Esophagus (tissue), 2 donors: ENCODE results near the gene SLC5A1. TPM values are rescaled to one million over a fixed set of nuclear protein-coding genes. Genes with fewer than 3 reads are reported as not detected.

Source experiments
- H3K27ac ChIP-seq, 2 donors: one replicate each; pipeline ENCODE4 v1.5.1; 2013; ENCODE audit warnings: low read depth in 2 of 2, mild to moderate bottlenecking in 2 of 2, inconsistent platforms in 1 of 2, low read length in 1 of 2, moderate library complexity in 1 of 2
- H3K27me3 ChIP-seq, 2 donors: one replicate each; pipeline ENCODE4 v1.6.1; 2013; ENCODE audit warnings: low read length in 2 of 2, control low read depth in 1 of 2, mild to moderate bottlenecking in 1 of 2; ENCODE audit not compliant: insufficient read depth in 2 of 2, control insufficient read depth in 1 of 2
- H3K36me3 ChIP-seq, 2 donors: one replicate each; pipeline ENCODE4 v1.6.1; 2013; ENCODE audit warnings: low read length in 1 of 2; ENCODE audit not compliant: control insufficient read depth in 2 of 2, insufficient read depth in 2 of 2
- H3K4me1 ChIP-seq, 2 donors: one replicate each; pipeline ENCODE4 v1.6.1; 2013; ENCODE audit warnings: low read length in 1 of 2; ENCODE audit not compliant: control insufficient read depth in 2 of 2, insufficient read depth in 2 of 2
- H3K4me3 ChIP-seq, 2 donors: one replicate each; pipeline ENCODE4 v1.5.1; 2013; ENCODE audit warnings: low read length in 2 of 2, mild to moderate bottlenecking in 2 of 2, low read depth in 1 of 2, moderate library complexity in 1 of 2
- H3K9me3 ChIP-seq, 2 donors: one replicate each; pipeline ENCODE4 v1.6.1; 2013; ENCODE audit warnings: mild to moderate bottlenecking in 2 of 2, low read depth in 1 of 2, low read length in 1 of 2, moderate library complexity in 1 of 2; ENCODE audit not compliant: control insufficient read depth in 2 of 2, insufficient read depth in 1 of 2
- WGBS, 2 donors: extraction: QIAGEN DNeasy Blood & Tissue Kit; methylation state at CpG; one replicate each; pipeline ENCODE4 v1.1.7; 2013; 5-methylcytosine and 5-hydroxymethylcytosine counted together
- polyA plus RNA-seq, 2 donors: library from polyadenylated mRNA; stranded (reverse); fragments of 200-250 nt; gene quantifications; one replicate each; pipeline ENCODE4 v1.2.3, GENCODE V29; 2013
- donor health status: healthy with polysubstance abuse.
- donor health status: Bipolar disorder and iron deficiency.

SLC5A1 gene
- polyA plus RNA-seq, 2 donors: 1.4 to 3.7 TPM

DNA sequence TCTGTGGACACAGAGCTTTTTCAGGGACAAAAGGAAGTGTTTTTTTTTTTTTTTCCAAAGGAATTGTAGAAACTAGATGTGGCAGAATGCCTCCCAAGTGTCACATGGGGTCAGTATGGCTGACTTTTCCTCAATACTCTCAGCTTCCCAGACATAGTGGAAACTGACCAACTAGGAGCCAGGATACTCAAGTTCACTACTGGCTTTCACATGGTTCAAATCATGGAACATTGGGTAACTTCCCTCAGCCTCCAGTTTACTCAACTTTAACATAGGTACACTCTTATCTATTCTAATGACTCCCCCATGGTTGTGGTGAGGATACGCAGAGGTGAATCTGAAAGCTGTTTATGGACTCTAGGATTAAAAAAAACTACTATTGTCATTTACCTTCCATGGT lies 1.4 kb downstream of the SLC5A1 start:
- WGBS, 2 donors: 74 to 100% methylated on average over 1 of the region's 1 CpG
- Histone ChIP-seq H3K4me1 (peaks cover 5 to 13% of the 10 kb centered on the region in 2 donors), H3K36me3 (no peaks in the 10 kb centered on the region), H3K27me3 (no peaks in the 10 kb centered on the region), H3K27ac (peak overlapping the region in 1 of 2 donors; percentile 76), H3K9me3 (no peaks in the 10 kb centered on the region), H3K4me3 (no peak overlapping the region)

DNA sequence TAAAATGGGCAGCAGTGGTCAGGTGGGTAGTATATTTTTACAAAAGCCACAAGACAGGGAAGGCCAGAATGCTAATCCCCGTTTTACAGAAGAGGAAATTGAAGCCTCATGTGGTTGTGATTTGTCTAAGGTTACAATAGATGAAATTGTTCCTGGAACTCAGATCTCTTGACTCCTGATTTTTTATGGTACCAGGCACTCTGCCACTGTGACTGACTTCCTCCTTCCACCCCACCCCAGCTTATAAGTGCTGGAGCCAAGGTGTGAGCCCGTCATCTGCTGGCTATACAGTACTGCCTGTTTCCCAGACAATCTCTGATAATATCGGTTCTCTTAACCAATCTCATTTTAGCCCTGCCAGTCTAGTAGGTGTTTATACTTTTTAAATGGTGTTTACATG lies 1.9 kb downstream of the SLC5A1 start:
- WGBS, 2 donors: 31 to 35% methylated on average over 3 of the region's 3 CpGs

DNA sequence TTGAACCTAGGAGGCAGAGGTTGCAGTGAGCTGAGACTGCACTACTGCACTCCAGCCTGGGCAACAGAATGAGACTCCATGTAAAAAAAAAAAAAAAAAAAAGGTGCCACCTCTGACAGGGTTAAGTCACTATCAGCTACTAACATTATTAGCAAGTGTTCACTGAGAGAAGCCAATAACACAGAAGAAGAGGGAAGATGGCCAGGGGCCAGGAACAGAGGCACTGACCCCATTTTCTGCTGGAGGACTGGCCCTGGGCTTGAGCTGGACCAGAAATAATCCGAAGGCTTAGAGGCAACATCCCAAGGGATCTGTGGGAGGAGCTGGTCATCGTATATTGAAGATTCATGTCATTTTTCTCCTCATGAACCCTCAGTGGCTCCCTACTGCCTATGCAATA lies 5.0 kb downstream of the SLC5A1 start:
- H3K9me3 ChIP-seq: no peaks in the 10 kb centered on the region
- H3K36me3 ChIP-seq: no peaks in the 10 kb centered on the region
- no peak overlapping the region for H3K4me3 ChIP-seq
- no peaks in the 10 kb centered on the region for H3K27me3 ChIP-seq
- no peak overlapping the region for H3K27ac ChIP-seq
- H3K4me1 ChIP-seq: peaks cover 2 to 6% of the 10 kb centered on the region in 2 donors
- WGBS, 2 donors: 60 to 63% methylated on average over 2 of the region's 2 CpGs

More for the DNA sequence above, 1.9 kb downstream of the SLC5A1 start:
- Histone ChIP-seq H3K27me3 (no peaks in the 10 kb centered on the region), H3K36me3 (no peaks in the 10 kb centered on the region), H3K4me3 (no peak overlapping the region), H3K9me3 (no peaks in the 10 kb centered on the region), H3K4me1 (peaks cover 5 to 13% of the 10 kb centered on the region in 2 donors), H3K27ac (no peak overlapping the region)

DNA sequence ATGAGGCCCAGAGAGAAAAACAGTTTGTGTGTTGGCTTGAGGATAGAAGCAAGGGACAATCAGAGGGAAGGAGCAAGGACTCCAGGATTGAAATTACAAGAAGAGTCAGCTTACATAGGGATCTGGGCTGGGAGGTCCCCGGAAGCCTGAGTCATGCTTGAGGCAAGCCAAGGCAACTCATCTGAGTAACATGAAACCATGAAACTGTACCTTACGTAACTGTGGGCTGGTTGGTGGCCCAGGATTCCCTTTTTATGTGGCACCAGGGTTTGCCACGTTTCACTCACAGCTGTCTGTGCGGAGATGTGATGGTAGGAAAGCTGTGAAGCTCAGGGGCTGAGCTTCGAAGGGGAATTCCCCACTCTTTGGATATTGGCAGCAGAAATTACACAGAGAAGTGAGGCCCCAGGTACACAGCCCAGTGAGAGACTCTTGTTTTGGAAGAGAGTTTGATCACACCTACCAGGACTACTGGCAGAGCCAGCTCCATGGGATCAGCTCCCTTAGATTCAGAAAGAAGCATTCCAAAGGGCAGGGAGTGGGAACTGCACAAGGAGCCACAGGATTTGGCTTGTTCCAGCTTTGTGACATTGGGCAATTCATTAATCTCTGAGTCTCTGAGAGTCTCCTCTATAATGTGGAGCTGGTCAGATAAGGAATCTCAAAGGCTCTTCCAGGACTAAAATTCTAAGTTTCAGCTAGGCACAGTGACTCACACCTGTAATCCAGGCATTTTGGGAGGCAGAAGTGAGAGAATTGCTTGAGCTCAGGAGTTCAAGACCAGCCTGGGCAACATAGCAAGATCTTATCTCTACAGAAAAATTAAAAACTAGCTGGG lies 7.8 kb downstream of the SLC5A1 start:
- H3K9me3 ChIP-seq: no peaks in the 10 kb centered on the region
- H3K27ac ChIP-seq: peak overlapping the region; percentile 76 to 89
- no peak overlapping the region for H3K4me3 ChIP-seq
- H3K27me3 ChIP-seq: no peaks in the 10 kb centered on the region
- WGBS, 2 donors: 28 to 33% methylated on average over 5 of the region's 5 CpGs
- H3K36me3 ChIP-seq: no peaks in the 10 kb centered on the region
- H3K4me1 ChIP-seq: no peaks in the 10 kb centered on the region

DNA sequence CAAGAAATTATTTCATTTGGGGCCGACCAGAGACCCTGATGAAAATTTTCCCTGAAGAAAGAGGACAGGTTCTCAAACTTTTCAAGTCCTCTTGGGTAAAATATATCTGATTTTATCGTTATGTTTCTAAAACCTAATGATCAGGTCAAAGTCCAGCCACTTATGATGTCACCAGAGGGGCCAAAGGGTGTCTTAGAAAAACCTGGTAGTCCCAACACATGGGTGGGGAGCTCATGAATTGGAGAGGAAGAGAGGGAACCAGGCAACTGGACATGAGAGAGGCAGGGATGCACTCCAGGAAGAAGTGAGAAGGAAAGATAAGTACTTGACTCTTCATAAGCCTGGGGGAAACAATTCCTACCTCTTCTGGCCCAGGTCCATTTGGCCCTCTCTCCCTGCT lies 9.2 kb downstream of the SLC5A1 start:
- no peak overlapping the region for H3K4me3 ChIP-seq
- 78 to 84% methylated on average over 2 of the region's 2 CpGs for WGBS, 2 donors
- no peak overlapping the region for H3K27ac ChIP-seq
- no peaks in the 10 kb centered on the region for H3K4me1 ChIP-seq
- H3K36me3 ChIP-seq: no peaks in the 10 kb centered on the region
- no peaks in the 10 kb centered on the region for H3K9me3 ChIP-seq
- H3K27me3 ChIP-seq: no peaks in the 10 kb centered on the region

GRCh38 chr22:32052936-32053791 lies 10.1 kb downstream of the SLC5A1 start:
- H3K27ac ChIP-seq: no peak overlapping the region

GRCh38 chr22:32055069-32055468 lies 12.0 kb downstream of the SLC5A1 start:
- no peaks in the 10 kb centered on the region for H3K27me3 ChIP-seq
- no peaks in the 10 kb centered on the region for H3K36me3 ChIP-seq
- 41 to 61% methylated on average over 2 of the region's 2 CpGs for WGBS, 2 donors
- no peak overlapping the region for H3K27ac ChIP-seq
- no peak overlapping the region for H3K4me3 ChIP-seq
- no peaks in the 10 kb centered on the region for H3K4me1 ChIP-seq
- H3K9me3 ChIP-seq: no peaks in the 10 kb centered on the region

More at GRCh38 chr22:32052936-32053791, 10.1 kb downstream of the SLC5A1 start:
- Histone ChIP-seq H3K9me3 (no peaks in the 10 kb centered on the region), H3K36me3 (no peaks in the 10 kb centered on the region), H3K4me1 (no peaks in the 10 kb centered on the region), H3K27me3 (no peaks in the 10 kb centered on the region), H3K4me3 (no peak overlapping the region)
- WGBS, 2 donors: 73 to 74% methylated on average over 5 of the region's 5 CpGs

- Histone ChIP-seq H3K27ac (no peak overlapping the region), H3K4me1 (no peaks in the 10 kb centered on the region)
- WGBS, 2 donors: 78 to 81% methylated on average over 3 of the region's 3 CpGs
These were observed 15.7 kb downstream of the SLC5A1 start for GRCh38 chr22:32058656-32059260.

DNA sequence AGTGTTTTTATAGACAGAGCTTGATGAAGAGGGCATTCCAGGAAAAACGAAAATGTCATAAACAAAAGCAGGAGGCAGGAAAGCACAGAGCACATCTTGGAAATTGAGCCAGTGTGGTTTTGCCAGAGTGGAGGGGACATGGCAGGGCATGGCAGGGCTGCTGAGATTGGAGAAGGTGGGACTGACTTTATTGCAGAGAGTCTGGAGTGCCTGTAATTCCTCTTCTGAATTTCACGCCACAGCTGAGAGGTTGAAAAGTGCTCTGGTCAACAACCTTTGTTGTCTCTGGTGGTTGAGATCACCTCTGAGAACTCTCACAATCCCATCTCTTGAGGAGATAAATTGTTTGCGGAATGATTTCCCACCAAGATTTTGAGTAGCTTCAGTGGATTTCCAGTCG lies 16.4 kb downstream of the SLC5A1 start:
- Histone ChIP-seq H3K4me1 (no peaks in the 10 kb centered on the region), H3K4me3 (no peak overlapping the region), H3K27me3 (no peaks in the 10 kb centered on the region), H3K36me3 (no peaks in the 10 kb centered on the region), H3K9me3 (no peaks in the 10 kb centered on the region), H3K27ac (no peak overlapping the region)
- 63 to 65% methylated on average over 4 of the region's 4 CpGs for WGBS, 2 donors

More at GRCh38 chr22:32058656-32059260, 15.7 kb downstream of the SLC5A1 start:
- Histone ChIP-seq H3K4me3 (no peak overlapping the region), H3K27me3 (no peaks in the 10 kb centered on the region), H3K9me3 (no peaks in the 10 kb centered on the region), H3K36me3 (no peaks in the 10 kb centered on the region)
